ENCODE results near the gene LEMD2. TPM values are rescaled to one million over a fixed set of nuclear protein-coding genes. Genes with fewer than 3 reads are reported as not detected.
A peak's percentile ranks its signal among the peaks of the same experiment; 100 is the strongest.

LEMD2 gene
- total and polyA plus RNA-seq, 5 donors, result 29.5 to 34.6 (median 33.2) TPM

DNA sequence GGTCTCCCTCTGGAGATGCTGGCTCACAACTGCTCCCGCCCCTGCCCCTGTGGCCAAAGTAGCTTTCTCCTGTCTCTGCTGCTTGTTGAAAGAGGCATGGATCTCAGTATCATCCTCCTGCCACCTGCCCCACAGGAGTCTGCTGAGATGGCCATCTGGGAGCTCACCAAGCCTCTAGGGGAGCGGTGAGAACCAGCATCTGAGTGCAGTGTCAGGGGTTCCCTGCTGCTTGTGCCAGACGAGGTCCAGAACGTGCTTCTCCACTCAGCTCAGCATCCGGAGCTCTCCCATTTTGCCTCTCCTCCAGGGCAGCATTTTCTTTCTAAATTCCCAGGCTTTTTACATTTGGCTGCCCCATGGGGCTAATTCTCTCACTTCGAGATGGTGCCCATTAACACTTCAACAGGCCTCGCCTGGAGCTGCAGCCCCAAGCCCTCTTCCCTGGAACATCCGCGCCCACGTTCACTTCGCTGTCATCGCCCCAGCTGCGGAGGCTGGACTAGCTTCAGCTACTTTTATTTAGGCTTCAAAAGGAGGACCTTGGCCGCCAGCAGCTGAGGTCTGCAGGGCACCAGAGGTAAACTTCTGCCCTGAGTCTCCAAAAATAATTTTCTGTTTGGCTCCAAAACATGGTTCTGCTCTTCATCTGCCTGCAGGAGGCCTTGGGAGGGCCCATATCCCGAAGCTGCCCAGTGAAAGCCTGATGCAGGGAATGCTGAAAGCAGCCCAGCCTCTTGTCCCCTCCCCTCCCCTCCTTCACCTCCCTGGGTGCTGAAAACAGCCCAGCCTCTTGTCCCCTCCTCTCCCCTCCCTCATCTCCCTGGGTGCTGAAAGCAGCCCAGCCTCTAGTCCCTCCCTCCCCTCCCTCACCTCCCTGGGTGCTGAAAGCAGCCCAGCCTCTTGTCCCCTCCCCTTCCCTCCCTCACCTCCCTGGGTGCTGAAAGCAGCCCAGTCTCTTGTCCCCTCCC lies 40.1 kb upstream of the LEMD2 start:
- intact Hi-C loops (cut with DNase I), result no loop called here
- 23% methylated on average over 15 of the region's 15 CpGs for WGBS
- H3K4me3 ChIP-seq (ENCODE audit: low read length), result no peak overlapping the region
- ATAC-seq, result no peak
- no peaks in the 10 kb centered on the region for H3K4me1 ChIP-seq (ENCODE audit: control insufficient read depth, insufficient read depth, low read length)
- no peak for DNase-seq
- H3K27ac ChIP-seq (ENCODE audit: low read length), result no peak overlapping the region
- no peaks in the 10 kb centered on the region for H3K27me3 ChIP-seq (ENCODE audit: control insufficient read depth, insufficient read depth)
- no peaks in the 10 kb centered on the region for H3K9me3 ChIP-seq (ENCODE audit: control insufficient read depth, low read length)

DNA sequence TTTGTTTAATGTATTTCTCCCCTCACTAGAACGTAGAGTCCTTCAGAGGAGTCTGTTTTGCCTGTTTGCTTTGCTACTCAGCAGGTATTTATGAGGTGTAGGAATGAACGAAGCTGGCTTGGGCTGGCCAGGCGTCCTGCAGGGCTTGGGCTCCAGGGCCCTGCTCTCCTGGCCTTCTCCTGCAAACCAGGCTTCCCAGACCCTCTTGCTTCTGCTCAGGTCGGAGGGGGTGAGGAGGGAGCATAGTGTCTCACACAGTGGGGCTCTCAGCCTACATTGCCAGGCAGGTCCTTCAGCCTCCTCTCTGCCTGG lies 39.5 kb upstream of the LEMD2 start:
- Histone ChIP-seq H3K27ac (ENCODE audit: low read length) (no peak overlapping the region), H3K27me3 (ENCODE audit: control insufficient read depth, insufficient read depth) (no peaks in the 10 kb centered on the region), H3K9me3 (ENCODE audit: control insufficient read depth, low read length) (no peaks in the 10 kb centered on the region), H3K4me1 (ENCODE audit: control insufficient read depth, insufficient read depth, low read length) (no peaks in the 10 kb centered on the region), H3K4me3 (ENCODE audit: low read length) (no peak overlapping the region)
- 31% methylated on average over 4 of the region's 4 CpGs for WGBS
- ATAC-seq, result no peak
- intact Hi-C loops (cut with DNase I), result no loop called here
- DNase-seq, result no peak

DNA sequence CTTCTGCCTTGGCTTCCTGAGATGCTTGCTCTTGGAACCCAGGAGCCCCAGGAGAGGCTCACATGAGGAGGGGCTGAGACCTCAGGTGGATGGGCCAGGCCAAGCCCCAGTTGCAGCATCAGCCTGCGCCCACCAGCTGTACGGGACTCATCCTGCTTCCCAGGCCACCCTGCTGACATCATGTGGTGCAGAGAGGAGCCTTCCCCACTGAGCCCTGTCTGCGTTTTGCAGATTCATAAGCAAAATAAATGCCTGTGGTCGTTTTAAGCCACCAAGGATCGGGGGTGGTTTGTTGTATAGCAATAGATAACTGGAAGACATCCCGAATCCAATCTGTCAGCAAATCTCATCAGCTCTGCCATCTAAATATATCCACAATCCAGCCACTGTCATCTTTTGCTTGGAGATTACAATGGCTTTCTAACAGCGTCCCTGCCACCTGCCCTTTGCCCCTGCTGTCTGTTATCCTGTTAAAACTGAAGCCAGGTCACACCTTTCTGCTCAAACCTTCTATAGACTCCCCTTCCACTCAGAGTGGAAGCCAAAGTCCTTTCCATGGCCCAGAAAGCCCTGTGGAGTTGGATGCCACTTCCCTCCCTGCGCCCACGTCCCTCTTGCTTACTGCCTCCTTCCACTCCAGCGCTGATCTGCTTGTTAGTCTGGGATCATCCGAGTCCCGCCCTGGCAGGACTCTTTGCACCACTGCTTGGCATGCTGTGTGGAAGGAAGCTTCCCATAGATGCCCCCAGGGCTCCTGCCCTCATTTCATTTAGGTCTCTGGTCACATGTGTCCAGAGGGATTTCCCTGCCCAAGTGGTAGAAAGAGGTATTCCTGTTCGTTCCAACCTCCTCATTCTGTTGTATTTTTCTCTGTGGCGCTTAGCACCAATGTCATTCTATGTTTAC lies 38.9 kb upstream of the LEMD2 start:
- H3K9me3 ChIP-seq (ENCODE audit: control insufficient read depth, low read length), result no peaks in the 10 kb centered on the region
- intact Hi-C loops (cut with DNase I), result no loop called here
- no peak overlapping the region for H3K27ac ChIP-seq (ENCODE audit: low read length)
- no peak overlapping the region for H3K4me3 ChIP-seq (ENCODE audit: low read length)
- H3K27me3 ChIP-seq (ENCODE audit: control insufficient read depth, insufficient read depth), result no peaks in the 10 kb centered on the region
- DNase-seq (no peak), ATAC-seq (no peak)
- whole genome bisulfite sequencing, result 58% methylated on average over 14 of the region's 14 CpGs
- H3K4me1 ChIP-seq (ENCODE audit: control insufficient read depth, insufficient read depth, low read length), result no peaks in the 10 kb centered on the region

DNA sequence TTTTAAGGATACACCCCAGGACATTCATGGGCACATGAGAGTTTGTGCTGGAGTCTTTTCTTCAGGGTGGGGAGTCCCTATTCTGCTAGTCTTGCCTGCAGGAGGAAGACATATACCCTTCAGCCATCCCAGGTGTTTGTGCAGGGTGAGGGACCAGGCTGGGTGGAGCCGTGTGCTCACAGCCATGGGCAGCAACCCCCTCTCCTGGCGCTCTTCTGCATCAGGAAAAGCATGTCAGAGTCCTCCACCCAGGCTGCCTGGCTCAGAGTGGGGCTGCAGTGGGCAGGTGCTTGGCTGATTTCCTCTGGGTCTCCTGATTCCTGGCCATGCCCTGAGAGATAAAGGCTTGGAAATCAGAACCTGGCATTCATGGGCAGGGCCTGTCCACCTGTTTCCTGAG lies 37.6 kb upstream of the LEMD2 start:
- Histone ChIP-seq H3K9me3 (ENCODE audit: control insufficient read depth, low read length) (no peaks in the 10 kb centered on the region), H3K27me3 (ENCODE audit: control insufficient read depth, insufficient read depth) (no peaks in the 10 kb centered on the region), H3K27ac (ENCODE audit: low read length) (no peak overlapping the region), H3K4me3 (ENCODE audit: low read length) (no peak overlapping the region), H3K4me1 (ENCODE audit: control insufficient read depth, insufficient read depth, low read length) (no peaks in the 10 kb centered on the region)
- intact Hi-C loops (cut with DNase I), result no loop called here
- DNase-seq (no peak), ATAC-seq (no peak)
- WGBS, result 25% methylated on average over 2 of the region's 2 CpGs

DNA sequence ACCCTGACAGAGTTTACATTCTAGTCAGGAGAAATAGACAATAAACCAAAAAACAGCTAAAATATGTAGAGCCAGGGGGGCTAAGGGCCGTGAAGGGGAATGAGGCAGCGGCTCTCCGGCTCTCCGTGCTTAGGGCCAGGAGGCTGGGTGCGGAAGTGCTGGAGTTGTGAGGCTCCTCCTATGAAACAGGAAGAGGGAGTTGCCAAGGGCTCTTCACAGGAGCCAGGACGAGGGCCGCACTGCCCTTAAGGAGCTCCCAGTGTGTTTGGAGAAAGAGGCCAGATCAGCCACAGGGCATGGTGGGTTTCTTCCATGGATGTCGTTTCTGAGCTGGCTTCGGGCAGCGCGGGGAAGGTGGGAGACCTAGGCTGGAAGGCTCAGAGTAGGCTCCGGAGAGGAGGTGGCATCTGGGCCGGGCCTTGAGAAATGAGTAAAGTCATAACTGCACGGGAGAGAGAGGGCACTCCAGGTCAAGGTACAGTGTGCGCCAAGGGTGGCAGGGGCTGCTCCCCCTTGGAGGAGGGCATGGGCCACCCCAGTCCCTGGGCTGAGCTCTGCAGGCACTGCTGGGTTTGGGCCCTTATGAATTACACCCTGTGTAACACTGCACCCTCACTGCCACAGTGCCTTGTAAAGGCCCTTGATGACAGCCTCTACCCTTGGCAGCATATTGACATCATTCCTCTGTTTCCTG lies 35.7 kb upstream of the LEMD2 start:
- ATAC-seq, result peak; percentile 68 to 91

DNA sequence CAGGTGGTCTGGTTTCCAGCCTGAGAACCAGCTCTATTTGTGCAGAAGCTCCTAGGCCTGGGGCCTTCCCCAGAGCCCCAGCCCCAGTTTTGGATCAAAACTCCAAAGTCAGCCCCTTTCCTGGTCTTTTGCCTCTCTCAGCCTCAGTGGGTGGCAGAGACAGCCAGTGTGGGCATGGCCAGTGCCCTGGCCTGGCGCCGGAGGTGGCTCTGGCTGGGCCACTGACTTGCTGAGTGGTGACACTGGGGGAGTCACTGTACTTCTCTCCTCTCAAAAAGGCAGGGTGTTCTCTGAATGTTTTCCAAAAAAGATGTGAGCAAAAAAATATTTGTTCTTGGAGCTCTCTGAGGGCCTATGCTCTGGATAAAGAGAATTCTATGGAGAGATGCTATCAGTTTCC lies 34.9 kb upstream of the LEMD2 start:
- H3K4me1 ChIP-seq (ENCODE audit: control insufficient read depth, insufficient read depth, low read length), result no peaks in the 10 kb centered on the region
- H3K9me3 ChIP-seq (ENCODE audit: control insufficient read depth, low read length), result no peaks in the 10 kb centered on the region
- H3K4me3 ChIP-seq (ENCODE audit: low read length), result no peak overlapping the region
- ATAC-seq (no peak), DNase-seq (no peak)
- intact Hi-C loops (cut with DNase I), result no loop called here
- H3K27me3 ChIP-seq (ENCODE audit: control insufficient read depth, insufficient read depth), result no peaks in the 10 kb centered on the region
- no peak overlapping the region for H3K27ac ChIP-seq (ENCODE audit: low read length)
- 74% methylated on average over 2 of the region's 2 CpGs for WGBS

More for the DNA sequence above, 35.7 kb upstream of the LEMD2 start:
- Histone ChIP-seq H3K4me3 (ENCODE audit: low read length) (no peak overlapping the region), H3K27ac (ENCODE audit: low read length) (no peak overlapping the region), H3K27me3 (ENCODE audit: control insufficient read depth, insufficient read depth) (no peaks in the 10 kb centered on the region), H3K4me1 (ENCODE audit: control insufficient read depth, insufficient read depth, low read length) (no peaks in the 10 kb centered on the region), H3K9me3 (ENCODE audit: control insufficient read depth, low read length) (no peaks in the 10 kb centered on the region)
- intact Hi-C loops (cut with DNase I), result no loop called here
- 63% methylated on average over 15 of the region's 15 CpGs for WGBS
- DNase-seq, result peak; percentile 38 to 78 (median 65)

DNA sequence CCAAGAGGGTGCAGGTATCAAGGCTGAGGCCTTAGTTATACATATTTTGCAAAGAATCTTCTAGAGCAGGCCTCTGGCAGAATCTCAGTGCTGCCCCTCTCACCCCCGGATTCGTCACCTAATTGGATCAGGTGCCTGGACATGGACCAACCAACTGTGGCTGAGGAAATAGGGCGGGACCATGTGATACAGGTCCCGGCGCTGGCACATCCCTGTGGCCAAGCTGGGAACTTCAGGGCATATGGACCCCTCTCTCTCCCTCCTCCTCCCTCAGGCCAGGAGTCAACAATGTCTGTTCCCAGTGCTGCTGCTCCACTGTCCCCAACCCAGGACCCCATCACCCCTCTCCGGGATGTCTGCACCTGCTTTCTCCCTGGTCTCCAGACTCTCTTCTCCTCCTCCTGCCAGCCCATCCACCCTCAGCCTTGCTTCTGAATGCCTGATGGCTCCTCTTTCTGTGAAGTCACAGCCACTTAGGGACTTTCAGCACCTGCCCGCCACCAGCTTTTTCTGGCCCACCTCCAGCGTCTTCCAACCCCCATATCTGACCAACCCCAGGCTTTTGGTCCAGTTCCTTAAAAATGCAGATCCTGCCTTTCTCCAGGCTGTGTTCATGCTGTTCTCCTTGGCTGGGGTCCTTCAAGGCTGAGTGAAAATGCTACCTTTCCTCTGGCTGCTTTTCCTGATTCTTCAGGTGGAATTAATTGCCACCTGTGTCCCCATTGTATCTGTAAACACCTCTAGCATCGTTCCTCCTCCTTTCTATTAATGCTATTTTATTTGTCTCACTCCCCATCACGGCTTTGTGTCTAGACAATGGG lies 33.9 kb upstream of the LEMD2 start:
- H3K4me3 ChIP-seq (ENCODE audit: low read length), result no peak overlapping the region
- no peak for DNase-seq
- H3K9me3 ChIP-seq (ENCODE audit: control insufficient read depth, low read length), result no peaks in the 10 kb centered on the region
- 53% methylated on average over 10 of the region's 10 CpGs for WGBS
- ATAC-seq, result no peak
- intact Hi-C loops (cut with DNase I), result no loop called here
- no peaks in the 10 kb centered on the region for H3K4me1 ChIP-seq (ENCODE audit: control insufficient read depth, insufficient read depth, low read length)
- H3K27ac ChIP-seq (ENCODE audit: low read length), result no peak overlapping the region
- no peaks in the 10 kb centered on the region for H3K27me3 ChIP-seq (ENCODE audit: control insufficient read depth, insufficient read depth)

DNA sequence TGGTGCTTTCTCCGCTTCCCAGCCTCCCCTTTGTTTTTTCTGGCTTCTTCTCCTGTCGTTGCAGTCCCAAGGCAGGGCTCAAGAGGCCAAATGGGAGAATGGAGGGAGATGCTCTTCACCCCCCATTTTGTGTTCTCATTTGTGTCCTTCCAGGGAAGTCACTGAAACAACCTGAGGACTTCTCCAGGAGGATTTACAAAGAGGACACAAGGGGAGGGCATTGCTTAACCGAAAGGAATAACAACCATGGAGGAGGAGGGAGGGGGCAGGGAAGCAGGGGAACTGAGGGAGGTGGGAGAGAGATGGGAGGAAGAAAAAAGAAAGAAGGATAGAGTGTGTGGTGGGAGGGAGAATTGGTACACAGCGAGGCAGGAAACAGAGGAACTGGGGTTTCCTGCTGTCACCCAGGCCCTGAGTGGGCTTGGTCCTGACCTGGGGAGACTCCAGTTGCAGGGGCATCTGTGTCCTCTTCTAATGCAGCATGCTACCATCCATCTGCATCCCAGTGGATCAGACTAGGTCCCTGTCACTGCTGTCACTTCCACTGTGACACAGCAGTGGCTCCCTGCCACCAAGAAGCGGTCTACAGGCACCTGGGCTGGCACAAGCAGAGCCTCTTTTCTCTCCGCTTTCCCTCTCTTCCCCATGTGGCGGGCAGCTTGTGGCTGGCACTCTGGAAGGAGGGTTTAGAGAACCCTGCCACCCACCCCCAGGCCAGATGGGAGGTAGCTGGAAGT lies 32.0 kb upstream of the LEMD2 start:
- WGBS, result 62% methylated on average over 7 of the region's 7 CpGs
- no peak for DNase-seq
- H3K4me3 ChIP-seq (ENCODE audit: low read length), result no peak overlapping the region
- H3K4me1 ChIP-seq (ENCODE audit: control insufficient read depth, insufficient read depth, low read length), result no peaks in the 10 kb centered on the region
- ATAC-seq, result no peak
- H3K27ac ChIP-seq (ENCODE audit: low read length), result no peak overlapping the region
- intact Hi-C loops (cut with DNase I), result no loop called here
- no peaks in the 10 kb centered on the region for H3K9me3 ChIP-seq (ENCODE audit: control insufficient read depth, low read length)
- H3K27me3 ChIP-seq (ENCODE audit: control insufficient read depth, insufficient read depth), result no peaks in the 10 kb centered on the region

DNA sequence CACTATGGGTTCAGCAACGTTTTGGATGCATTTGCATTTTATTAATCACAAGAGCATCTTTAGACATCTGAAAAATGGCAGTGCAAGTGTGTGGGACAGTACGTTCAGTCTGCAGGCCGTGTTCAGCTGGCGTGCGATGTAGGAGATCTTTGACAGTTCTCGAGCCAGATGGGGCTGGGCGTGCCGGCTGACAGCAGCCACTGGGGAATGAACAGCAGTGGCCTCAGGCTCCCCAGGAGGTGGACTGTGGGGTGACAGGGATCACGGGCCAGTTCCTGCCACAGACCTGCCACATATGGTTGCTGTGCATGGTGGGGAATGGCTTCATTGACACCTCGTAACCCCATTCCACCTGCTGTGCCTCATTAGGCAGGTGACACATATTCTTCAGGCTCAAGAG lies 31.3 kb upstream of the LEMD2 start:
- H3K4me1 ChIP-seq (ENCODE audit: control insufficient read depth, insufficient read depth, low read length), result no peaks in the 10 kb centered on the region
- DNase-seq (no peak), ATAC-seq (no peak)
- H3K4me3 ChIP-seq (ENCODE audit: low read length), result no peak overlapping the region
- H3K27ac ChIP-seq (ENCODE audit: low read length), result no peak overlapping the region
- intact Hi-C loops (cut with DNase I), result no loop called here
- H3K27me3 ChIP-seq (ENCODE audit: control insufficient read depth, insufficient read depth), result no peaks in the 10 kb centered on the region
- WGBS, result 60% methylated on average over 10 of the region's 10 CpGs
- no peaks in the 10 kb centered on the region for H3K9me3 ChIP-seq (ENCODE audit: control insufficient read depth, low read length)

DNA sequence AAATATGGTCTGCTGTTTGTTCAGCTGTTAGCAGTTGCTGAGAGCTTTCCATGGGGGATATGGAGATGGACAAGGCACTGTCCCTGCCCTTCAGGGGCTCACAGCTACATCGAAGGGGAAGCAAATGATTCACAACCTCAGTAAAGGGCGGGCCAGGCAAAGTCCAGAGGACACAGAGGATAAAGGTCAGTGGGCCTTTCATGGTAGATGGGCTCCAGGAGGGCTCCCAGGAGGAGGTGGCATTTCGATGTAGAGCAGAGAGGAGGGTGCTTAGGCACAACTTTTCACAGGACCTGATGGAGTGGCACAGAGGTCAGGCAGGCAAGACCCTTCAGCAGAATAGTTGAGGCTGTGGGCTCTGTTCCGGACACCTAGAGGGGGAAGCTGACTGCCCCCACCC lies 30.1 kb upstream of the LEMD2 start:
- Histone ChIP-seq H3K27me3 (ENCODE audit: control insufficient read depth, insufficient read depth) (no peaks in the 10 kb centered on the region), H3K4me3 (ENCODE audit: low read length) (no peak overlapping the region), H3K4me1 (ENCODE audit: control insufficient read depth, insufficient read depth, low read length) (no peaks in the 10 kb centered on the region), H3K9me3 (ENCODE audit: control insufficient read depth, low read length) (no peaks in the 10 kb centered on the region), H3K27ac (ENCODE audit: low read length) (no peak overlapping the region)
- DNase-seq (no peak), ATAC-seq (no peak)
- 76% methylated on average over 4 of the region's 4 CpGs for WGBS
- intact Hi-C loops (cut with DNase I), result no loop called here
